HEK293 (cell line): Measurements from ENCODE around the gene CHERP.

Experiments used
- BCL11B ChIP-seq: fragments of 450-650 bp; formaldehyde crosslinking; IDR thresholded peaks from 2 replicates; pipeline ENCODE4 v1.5.1; 2016; ENCODE audit warnings: low read depth, missing biosample characterization, missing genetic modification characterization
- KLF7 ChIP-seq: fragments of 450-650 bp; formaldehyde crosslinking; IDR thresholded peaks from 2 replicates; pipeline ENCODE4 v1.5.1; 2016; ENCODE audit warnings: missing biosample characterization, missing genetic modification characterization, borderline replicate concordance
- PRDM10 ChIP-seq: fragments of 450-650 bp; formaldehyde crosslinking; IDR thresholded peaks from 2 replicates; pipeline ENCODE4 v1.5.1; 2016; ENCODE audit warnings: missing biosample characterization, missing genetic modification characterization
- ZBTB7A ChIP-seq: fragments of 450-650 bp; formaldehyde crosslinking; IDR thresholded peaks from 2 replicates; pipeline ENCODE4 v1.5.1; 2016; ENCODE audit warnings: low read depth, missing biosample characterization, missing genetic modification characterization
- ZNF518A ChIP-seq: fragments of 450-650 bp; formaldehyde crosslinking; conservative IDR thresholded peaks from 2 replicates; pipeline ENCODE4 v1.5.1; 2016; ENCODE audit warnings: low read depth, missing biosample characterization, missing genetic modification characterization

The CHERP gene

GRCh38 chr19:16470541-16470910 lies 71.7 kb downstream of the CHERP start (continued):
- no peak for TF ChIP-seq PRDM10 (tag by site-specific recombination)
- no peak for TF ChIP-seq BCL11B (tag by site-specific recombination)
- no peak for TF ChIP-seq ZNF518A
- TF ChIP-seq ZBTB7A (tag by site-specific recombination) = no peak
- TF ChIP-seq KLF7 = no peak
- TF ChIP-seq, all 188 proteins: peak for 4
